ENCODE measurements around the gene TFEB. TPM values are rescaled to one million over a fixed set of nuclear protein-coding genes. Genes with fewer than 3 reads are reported as not detected.
A peak's percentile ranks its signal among the peaks of the same experiment; 100 is the strongest.

Gene TFEB
- total and polyA plus RNA-seq, 4 donors, result 1.1 to 6.2 (median 3.8) TPM

- Histone ChIP-seq H3K9ac (ENCODE audit: low read depth in 1 of 2, low read length in 2 of 2) (no peak overlapping the region), H3K4me1 (ENCODE audit: control insufficient read depth in 4 of 4, insufficient read depth in 4 of 4, low read length in 3 of 4) (peaks cover 0 to 23% (median 13%) of the 10 kb centered on the region in 4 donors), H3K4me3 (ENCODE audit: low read depth in 1 of 3, low read length in 3 of 3) (peak overlapping the region in 1 of 3 donors; percentile 36), H3K27me3 (ENCODE audit: control insufficient read depth in 4 of 4, insufficient read depth in 4 of 4, low read length in 3 of 4) (peaks cover 0 to 13% (median 3%) of the 10 kb centered on the region in 4 donors), H3K9me3 (ENCODE audit: control insufficient read depth in 4 of 4, low read length in 3 of 4) (no peaks in the 10 kb centered on the region), H3K27ac (ENCODE audit: low read depth in 1 of 2, low read length in 2 of 2) (peak overlapping the region in 1 of 2 donors; percentile 41), H3K36me3 (ENCODE audit: control insufficient read depth in 4 of 4, insufficient read depth in 3 of 4, low read depth in 1 of 4, low read length in 3 of 4) (no peaks in the 10 kb centered on the region)
- no peak for DNase-seq (ENCODE audit: low spot score)
- 24% methylated on average over 40 of the region's 40 CpGs for WGBS
- TF ChIP-seq FOXA2 (IDR thresholded peaks at IDR 0.05) (no peak), EGR1 (IDR thresholded peaks at IDR 0.05; ENCODE audit: low read depth in 2 of 2) (no peak), JUND (IDR thresholded peaks at IDR 0.05) (no peak), HNF4G (IDR thresholded peaks at IDR 0.05) (no peak)
- TF ChIP-seq, protein P1, sequence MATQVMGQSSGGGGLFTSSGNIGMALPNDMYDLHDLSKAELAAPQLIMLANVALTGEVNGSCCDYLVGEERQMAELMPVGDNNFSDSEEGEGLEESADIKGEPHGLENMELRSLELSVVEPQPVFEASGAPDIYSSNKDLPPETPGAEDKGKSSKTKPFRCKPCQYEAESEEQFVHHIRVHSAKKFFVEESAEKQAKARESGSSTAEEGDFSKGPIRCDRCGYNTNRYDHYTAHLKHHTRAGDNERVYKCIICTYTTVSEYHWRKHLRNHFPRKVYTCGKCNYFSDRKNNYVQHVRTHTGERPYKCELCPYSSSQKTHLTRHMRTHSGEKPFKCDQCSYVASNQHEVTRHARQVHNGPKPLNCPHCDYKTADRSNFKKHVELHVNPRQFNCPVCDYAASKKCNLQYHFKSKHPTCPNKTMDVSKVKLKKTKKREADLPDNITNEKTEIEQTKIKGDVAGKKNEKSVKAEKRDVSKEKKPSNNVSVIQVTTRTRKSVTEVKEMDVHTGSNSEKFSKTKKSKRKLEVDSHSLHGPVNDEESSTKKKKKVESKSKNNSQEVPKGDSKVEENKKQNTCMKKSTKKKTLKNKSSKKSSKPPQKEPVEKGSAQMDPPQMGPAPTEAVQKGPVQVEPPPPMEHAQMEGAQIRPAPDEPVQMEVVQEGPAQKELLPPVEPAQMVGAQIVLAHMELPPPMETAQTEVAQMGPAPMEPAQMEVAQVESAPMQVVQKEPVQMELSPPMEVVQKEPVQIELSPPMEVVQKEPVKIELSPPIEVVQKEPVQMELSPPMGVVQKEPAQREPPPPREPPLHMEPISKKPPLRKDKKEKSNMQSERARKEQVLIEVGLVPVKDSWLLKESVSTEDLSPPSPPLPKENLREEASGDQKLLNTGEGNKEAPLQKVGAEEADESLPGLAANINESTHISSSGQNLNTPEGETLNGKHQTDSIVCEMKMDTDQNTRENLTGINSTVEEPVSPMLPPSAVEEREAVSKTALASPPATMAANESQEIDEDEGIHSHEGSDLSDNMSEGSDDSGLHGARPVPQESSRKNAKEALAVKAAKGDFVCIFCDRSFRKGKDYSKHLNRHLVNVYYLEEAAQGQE (IDR thresholded peaks at IDR 0.05), result no peak
These were observed 96.2 kb downstream of the TFEB start for GRCh38 chr6:41638935-41639808.

DNA sequence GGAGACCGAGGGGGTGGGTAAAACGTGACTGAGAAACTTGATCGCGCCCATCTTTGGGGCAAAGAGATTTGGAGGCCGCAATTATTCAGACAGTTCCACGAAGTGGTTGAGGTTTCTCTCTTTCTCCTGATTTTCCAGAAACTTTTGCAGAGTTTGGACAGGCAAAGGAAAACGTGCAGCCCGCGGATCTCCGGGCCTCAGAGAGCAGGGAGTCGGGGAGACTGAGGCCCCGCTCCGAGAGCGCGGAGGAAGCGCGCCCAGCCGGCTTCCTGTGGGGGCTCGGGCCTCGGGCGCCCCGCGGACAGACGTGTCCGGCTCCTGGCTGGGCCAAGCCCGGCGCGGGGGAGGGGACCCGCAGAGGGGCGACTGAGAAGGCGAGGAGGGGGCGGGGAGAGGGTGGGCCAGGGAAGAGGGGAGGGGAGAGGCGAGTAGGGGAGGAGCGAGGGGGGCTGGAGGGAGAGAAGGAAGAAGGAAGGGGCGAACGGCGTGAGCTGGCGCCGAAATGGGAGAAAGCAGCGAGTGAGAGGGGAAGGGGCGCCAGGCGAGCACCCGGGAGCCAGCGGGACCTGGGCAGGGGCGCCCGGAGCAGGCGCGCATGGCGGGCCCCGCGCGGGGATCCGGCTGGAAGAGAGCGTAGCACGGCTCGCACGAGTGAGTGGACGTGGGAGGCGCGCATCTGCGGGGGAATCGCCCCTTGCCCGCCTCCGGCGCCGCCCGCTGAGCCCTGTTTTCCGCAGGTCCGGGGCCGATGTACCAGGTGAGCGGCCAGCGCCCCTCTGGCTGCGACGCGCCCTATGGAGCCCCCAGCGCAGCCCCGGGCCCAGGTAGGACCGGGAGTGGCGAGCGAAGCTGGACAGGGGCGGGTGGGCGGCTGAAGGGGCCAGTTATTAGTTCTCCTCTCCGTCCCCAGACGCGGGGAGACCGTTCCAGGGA, 97.1 kb downstream of the TFEB start, which contains the start of gene MDFI:
TSS of gene MDFI (plus strand) at position 467 of the 933 bp plus-strand sequence. CDS start at position 749, 282 bp downstream.
- H3K4me3 ChIP-seq (ENCODE audit: low read depth in 1 of 3, low read length in 3 of 3), result peak within 1 kb of the TSS in 1 of 3 donors; percentile 36
- no peak within 1 kb of the TSS for H3K9ac ChIP-seq (ENCODE audit: low read depth in 1 of 2, low read length in 2 of 2)
- DNase-seq (ENCODE audit: low spot score), result no peak
- H3K9me3 ChIP-seq (ENCODE audit: control insufficient read depth in 4 of 4, low read length in 3 of 4), result no peaks in the 10 kb centered on the region
- H3K4me1 ChIP-seq (ENCODE audit: control insufficient read depth in 4 of 4, insufficient read depth in 4 of 4, low read length in 3 of 4), result peaks cover 0 to 23% (median 13%) of the 10 kb centered on the region in 4 donors
- no peaks in the 10 kb centered on the region for H3K36me3 ChIP-seq (ENCODE audit: control insufficient read depth in 4 of 4, insufficient read depth in 3 of 4, low read depth in 1 of 4, low read length in 3 of 4)
- H3K27me3 ChIP-seq (ENCODE audit: control insufficient read depth in 4 of 4, insufficient read depth in 4 of 4, low read length in 3 of 4), result peaks cover 0 to 13% (median 3%) of the 10 kb centered on the region in 4 donors
- peak within 1 kb of the TSS in 1 of 2 donors; percentile 41 for H3K27ac ChIP-seq (ENCODE audit: low read depth in 1 of 2, low read length in 2 of 2)
- WGBS, result 3% methylated on average over 86 of the region's 86 CpGs
- TF ChIP-seq TAF1 (conservative IDR thresholded peaks at IDR 0.05) (no peak), SP1 (IDR thresholded peaks at IDR 0.05) (no peak), RXRA (IDR thresholded peaks at IDR 0.05) (no peak), RAD21 (IDR thresholded peaks at IDR 0.05) (no peak), MAX (IDR thresholded peaks at IDR 0.05) (no peak), YY1 (IDR thresholded peaks at IDR 0.05) (no peak), NR2F2 (IDR thresholded peaks at IDR 0.05) (no peak), HNF4G (IDR thresholded peaks at IDR 0.05) (no peak), FOXA1 (IDR thresholded peaks at IDR 0.05) (no peak), GABPA (IDR thresholded peaks at IDR 0.05 in 1 of 2, conservative IDR thresholded peaks at IDR 0.05 in 1 of 2) (no peak), FOXA2 (IDR thresholded peaks at IDR 0.05) (no peak), HNF4A (conservative IDR thresholded peaks at IDR 0.05) (no peak), EGR1 (IDR thresholded peaks at IDR 0.05; ENCODE audit: low read depth in 2 of 2) (no peak)
- TF ChIP-seq, protein P2, sequence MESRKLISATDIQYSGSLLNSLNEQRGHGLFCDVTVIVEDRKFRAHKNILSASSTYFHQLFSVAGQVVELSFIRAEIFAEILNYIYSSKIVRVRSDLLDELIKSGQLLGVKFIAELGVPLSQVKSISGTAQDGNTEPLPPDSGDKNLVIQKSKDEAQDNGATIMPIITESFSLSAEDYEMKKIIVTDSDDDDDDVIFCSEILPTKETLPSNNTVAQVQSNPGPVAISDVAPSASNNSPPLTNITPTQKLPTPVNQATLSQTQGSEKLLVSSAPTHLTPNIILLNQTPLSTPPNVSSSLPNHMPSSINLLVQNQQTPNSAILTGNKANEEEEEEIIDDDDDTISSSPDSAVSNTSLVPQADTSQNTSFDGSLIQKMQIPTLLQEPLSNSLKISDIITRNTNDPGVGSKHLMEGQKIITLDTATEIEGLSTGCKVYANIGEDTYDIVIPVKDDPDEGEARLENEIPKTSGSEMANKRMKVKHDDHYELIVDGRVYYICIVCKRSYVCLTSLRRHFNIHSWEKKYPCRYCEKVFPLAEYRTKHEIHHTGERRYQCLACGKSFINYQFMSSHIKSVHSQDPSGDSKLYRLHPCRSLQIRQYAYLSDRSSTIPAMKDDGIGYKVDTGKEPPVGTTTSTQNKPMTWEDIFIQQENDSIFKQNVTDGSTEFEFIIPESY (IDR thresholded peaks at IDR 0.05), result no peak
- TF ChIP-seq, protein P3, sequence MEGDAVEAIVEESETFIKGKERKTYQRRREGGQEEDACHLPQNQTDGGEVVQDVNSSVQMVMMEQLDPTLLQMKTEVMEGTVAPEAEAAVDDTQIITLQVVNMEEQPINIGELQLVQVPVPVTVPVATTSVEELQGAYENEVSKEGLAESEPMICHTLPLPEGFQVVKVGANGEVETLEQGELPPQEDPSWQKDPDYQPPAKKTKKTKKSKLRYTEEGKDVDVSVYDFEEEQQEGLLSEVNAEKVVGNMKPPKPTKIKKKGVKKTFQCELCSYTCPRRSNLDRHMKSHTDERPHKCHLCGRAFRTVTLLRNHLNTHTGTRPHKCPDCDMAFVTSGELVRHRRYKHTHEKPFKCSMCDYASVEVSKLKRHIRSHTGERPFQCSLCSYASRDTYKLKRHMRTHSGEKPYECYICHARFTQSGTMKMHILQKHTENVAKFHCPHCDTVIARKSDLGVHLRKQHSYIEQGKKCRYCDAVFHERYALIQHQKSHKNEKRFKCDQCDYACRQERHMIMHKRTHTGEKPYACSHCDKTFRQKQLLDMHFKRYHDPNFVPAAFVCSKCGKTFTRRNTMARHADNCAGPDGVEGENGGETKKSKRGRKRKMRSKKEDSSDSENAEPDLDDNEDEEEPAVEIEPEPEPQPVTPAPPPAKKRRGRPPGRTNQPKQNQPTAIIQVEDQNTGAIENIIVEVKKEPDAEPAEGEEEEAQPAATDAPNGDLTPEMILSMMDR (IDR thresholded peaks at IDR 0.05; ENCODE audit: low read depth, low read length, missing input control), result no peak
- TF ChIP-seq, protein P1 (IDR thresholded peaks at IDR 0.05), result no peak

All from liver (tissue), 9 donors.